Renal cortical epithelial cell (primary cell): ENCODE data around the gene OLFML3. TPM values are rescaled to one million over a fixed set of nuclear protein-coding genes. Genes with fewer than 3 reads are reported as not detected.
"Not testable (repeated sequence)": the region's sequence is repeated elsewhere in the genome, so short reads cannot be mapped to it uniquely, and the experiment has no call there.

ENCODE experiments used
- DNase-seq: peaks from one replicate; pipeline ENCODE4 v3.0.0-alpha.2; 2011; ENCODE audit warnings: low read depth
- total RNA-seq: library from RNA; depleted of rRNA; stranded (reverse); fragments of >200 nt; gene quantifications from 2 replicates; pipeline ENCODE4 v1.2.3, GENCODE V29; 2014

Gene OLFML3
- total RNA-seq, 1 donor from 2014 or later: 5.1 TPM

GRCh38 chr1:113991467-113991997, 12.3 kb downstream of the OLFML3 start:
- no peak for DNase-seq

DNA sequence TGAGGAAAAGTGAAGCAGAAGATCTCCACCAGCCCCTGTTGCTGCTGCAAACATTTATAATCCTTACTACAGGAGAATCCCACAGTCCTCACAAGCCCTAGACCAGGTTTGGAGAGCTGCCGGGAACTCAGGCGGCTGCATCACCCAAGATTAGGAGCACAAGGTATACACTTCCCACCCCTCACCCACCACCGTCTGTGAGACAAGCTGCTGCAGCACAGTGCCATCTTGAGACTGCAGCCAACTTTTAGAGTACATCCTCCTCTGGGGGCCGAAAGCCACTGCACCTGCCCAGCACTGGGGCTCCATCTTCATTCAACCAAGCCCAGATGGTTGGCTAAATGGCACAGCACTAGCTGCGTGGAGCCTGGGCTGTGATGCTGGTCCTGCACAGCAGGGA, 13.8 kb downstream of the OLFML3 start:
- DNase-seq: no peak

DNA sequence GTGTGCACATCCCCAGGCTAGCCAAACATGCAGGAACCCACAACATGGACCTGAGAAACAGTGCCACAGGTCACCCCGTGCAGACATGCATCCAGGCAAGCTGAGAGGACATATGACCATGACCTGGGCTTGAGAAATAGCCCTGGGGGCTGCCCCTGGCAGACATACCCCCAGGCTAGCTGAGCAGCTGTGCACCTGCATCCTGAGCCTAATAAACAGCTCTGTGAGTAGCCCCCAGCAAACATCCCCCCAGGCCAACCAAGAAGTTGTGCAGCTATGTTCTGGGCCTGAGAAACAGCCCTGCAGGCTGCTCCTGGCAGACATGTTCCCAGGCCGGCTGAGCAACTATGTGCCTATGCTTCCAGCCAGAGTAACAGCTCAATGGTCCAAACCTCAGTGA, 14.5 kb downstream of the OLFML3 start:
- DNase-seq: no peak

DNA sequence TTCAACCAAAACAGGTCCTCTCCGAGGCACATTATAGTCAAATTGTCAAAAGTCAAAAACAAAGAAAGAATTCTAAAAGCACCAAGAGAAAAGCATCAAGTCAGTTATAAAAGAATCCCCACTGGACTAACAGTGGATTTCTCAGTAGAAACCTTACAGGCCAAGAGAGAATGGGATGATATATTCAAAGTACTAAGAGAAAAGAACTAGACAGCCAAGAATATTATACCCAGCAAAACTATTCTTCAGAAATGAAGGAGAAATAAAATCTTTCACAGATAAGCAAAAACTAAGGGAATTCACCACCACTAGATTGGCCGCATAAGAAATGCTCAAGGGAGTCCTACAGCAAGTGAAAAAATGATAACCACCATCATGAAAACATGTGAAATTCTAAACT, 16.1 kb downstream of the OLFML3 start:
- no peak for DNase-seq

GRCh38 chr1:113998361-113998760, 19.1 kb downstream of the OLFML3 start:
- DNase-seq: no peak

- no peak for DNase-seq
Measured at GRCh38 chr1:113999233-113999632, 20.0 kb downstream of the OLFML3 start.

- DNase-seq: no peak
Measured at GRCh38 chr1:113999799-114000198, 20.5 kb downstream of the OLFML3 start.

DNA sequence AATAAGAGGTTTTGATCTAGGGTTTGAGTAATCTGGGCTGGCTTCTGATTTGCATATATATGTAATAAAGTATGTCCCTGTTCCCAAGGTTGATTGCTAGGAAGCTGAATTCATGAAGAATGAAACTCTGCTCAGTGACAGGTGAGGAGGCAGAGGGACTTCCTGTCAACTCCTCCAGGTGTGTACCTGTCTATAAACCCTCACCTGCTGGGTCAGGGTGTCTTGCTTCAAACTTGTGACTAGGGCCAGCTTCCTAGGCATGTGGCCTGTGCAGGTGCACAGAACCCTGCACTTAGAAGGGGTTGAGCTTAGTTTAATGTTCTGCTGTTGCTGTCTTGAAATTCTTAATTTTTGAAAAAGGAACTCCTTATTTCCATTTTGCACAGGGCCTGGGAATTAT, 21.1 kb downstream of the OLFML3 start:
- DNase-seq: no peak

DNA sequence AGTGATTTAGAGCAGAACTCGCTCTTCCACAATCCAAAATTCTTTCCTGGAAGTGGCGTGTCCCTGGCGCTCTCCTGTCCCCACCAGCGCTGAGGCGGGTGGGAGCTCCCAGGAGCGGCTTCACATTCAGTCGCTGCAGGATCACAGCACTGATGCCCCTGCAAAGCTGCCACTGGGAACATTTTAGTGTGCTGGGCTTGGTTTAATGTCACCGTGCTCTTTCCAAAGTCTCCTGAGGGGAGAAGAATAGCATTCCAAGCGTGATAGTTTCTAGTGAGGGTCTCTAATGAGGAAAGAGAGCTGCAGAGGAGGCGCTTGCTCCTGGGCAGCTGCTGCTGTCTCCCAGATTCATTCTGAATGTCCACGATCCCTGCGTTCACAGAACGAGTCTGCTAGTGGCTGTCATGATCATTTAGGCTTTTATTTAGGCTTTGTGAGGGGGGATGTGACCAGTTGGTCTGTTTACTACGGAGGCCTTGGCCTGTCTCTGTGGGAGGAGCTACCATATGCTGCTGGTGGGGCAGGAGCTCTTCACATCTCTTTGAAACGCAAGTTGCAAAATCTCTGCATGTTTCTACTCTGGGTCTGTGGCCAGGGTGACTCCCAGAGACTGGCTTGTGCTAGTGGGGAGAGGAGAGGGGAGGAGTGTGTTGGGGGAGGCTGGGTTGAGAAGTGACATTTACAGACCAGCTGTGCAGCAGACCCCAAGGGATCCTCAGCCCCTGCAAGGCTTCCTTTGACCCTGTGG, 23.4 kb downstream of the OLFML3 start:
- no peak for DNase-seq

DNA sequence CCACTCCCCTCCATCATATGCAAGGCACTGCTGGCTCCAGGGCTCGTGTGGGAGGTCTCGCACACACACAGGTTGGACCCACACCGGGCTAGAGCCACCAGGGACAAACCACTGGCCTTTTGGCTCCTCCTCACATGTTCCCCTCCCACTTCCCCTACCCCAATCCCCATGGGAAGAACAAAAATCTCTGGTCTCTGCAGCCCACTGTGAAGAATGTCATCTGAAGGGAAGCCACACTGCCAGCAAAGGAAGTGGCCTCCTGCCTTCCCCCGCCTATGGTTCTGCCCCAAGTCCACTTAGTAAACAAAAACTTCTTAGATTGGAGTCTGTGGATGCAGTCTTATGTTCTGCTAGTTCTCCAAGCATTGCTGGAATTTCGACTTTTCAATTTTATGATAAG, 24.2 kb downstream of the OLFML3 start:
- no peak for DNase-seq

GRCh38 chr1:114006825-114007224, 27.6 kb downstream of the OLFML3 start:
- not testable (repeated sequence) for DNase-seq

DNA sequence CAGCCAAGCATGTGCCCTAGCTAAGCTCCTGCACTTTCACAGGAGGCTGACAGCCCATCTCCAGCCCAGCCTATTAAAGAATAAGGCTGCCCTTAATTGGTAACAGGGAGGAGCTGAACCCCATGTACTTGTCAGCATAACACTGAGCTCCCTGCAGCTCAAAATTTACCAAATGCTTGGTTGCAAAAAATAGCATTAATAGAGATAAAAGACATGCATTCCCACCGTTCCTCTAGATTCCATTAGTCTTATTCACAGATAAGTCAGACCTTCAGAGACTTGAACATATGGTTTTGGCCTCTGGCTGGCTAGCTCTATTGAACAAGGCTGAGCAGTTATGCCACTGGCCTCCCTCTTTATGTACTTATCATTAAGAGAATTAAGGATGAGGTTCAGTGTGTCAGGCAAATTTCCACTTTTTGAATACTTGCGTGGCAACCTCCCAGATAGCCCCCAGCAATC, 29.2 kb downstream of the OLFML3 start:
- no peak for DNase-seq

GRCh38 chr1:114008993-114009392, 29.7 kb downstream of the OLFML3 start:
- no peak for DNase-seq

DNA sequence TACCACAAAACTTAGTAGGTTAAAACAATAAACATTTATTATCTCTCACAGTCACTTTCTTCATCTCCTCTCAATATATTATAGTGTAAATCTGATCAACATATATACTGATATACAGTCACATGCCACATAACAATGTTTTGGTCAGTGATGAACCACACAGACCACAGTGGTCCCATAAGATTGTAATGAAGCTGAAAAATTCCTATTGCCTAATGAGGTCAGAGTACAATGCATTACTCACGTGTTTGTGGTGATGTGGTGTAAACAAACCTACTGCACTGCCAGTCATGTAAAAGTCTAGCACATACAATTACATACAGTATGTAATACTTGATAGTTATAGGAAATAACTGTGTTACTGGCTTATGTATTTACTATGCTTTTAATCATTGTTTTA, 30.1 kb downstream of the OLFML3 start:
- DNase-seq: peak; percentile 72

GRCh38 chr1:114010433-114011184, 31.3 kb downstream of the OLFML3 start:
- no peak for DNase-seq

- no peak for DNase-seq
Measured at GRCh38 chr1:114011796-114012195, 32.5 kb downstream of the OLFML3 start.

- DNase-seq: peak; percentile 63
Measured at GRCh38 chr1:114015075-114015474, 35.8 kb downstream of the OLFML3 start.

DNA sequence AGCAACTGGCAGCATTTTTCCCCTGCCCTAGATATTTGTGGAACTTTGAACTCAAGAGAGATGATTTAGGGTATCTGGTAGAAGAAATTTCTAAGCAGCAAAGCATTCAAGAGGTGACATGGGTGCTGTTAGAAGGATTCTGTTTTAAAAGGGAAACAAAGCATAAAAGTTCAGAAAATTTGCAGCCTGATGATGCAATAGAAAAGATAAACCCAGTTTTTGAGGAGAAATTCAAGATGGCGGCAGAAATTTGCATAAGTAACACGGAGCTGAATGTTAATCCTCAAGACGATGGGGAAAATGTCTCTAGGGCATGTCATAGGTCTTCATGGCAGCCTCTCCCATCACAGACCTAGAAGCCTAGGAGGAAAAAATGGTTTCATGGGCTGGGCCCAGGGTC, 40.5 kb downstream of the OLFML3 start:
- DNase-seq: not testable (repeated sequence)

DNA sequence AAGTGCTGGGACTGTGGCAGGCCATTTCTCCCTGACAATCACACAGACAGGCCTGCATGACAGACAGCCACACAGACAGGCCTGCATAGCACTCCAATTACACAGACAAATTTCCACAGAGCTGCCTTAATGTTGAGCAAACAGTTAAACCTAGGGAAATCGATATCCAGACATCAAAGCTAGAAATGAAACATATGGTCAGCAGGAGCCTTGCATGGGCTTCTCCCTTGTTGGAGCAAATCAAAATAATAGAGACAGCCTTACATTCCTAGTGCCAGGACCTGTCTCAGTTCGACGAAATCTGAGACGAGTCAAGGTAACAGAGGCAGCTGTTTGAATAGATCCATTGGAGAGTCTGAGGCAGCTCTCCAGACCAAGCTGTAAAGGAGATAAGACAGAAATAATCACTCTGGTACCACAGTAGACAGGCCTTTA, 42.4 kb downstream of the OLFML3 start:
- DNase-seq: no peak

DNA sequence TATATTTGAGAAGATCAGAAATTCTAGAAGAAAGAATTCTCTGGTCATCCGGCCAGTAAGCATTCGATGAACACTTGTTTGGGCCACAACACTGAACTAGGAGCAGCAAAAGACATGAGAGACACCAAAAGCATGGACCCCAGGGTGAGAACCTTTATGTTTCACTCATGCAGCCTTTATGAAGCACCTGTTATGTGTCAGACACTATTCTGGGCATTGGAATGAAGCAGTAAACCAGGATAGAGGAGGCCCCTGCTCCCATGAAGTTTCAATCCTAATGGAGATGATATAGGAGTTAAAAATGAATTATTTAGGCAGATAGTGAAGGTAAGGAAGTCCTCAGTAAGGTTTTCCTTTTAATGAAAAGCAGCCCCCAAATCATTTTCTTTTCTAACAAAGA, 43.6 kb downstream of the OLFML3 start:
- no peak for DNase-seq

DNA sequence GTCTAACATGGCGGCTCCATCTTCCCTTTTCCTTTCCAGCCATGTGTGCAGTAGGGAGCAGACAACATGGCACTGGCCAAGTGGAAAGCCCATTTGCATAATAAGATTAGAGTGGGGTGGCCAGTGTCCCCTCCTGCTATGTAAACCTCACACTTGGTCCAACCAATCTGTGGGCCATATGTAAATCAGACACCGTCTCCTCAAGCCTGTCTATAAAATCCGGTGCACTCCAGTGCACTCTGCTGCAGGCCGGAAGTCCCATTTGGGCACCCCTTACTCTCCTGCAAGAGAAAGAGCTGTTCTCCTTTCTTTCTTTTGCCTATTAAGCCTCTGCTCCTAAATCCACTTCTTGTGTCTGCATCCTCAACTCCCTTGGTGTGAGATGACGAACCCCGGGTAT, 44.1 kb downstream of the OLFML3 start:
- DNase-seq: no peak

GRCh38 chr1:114024049-114024448, 44.8 kb downstream of the OLFML3 start:
- no peak for DNase-seq
